Measurements from ENCODE around the gene AGAP2. TPM values are rescaled to one million over a fixed set of nuclear protein-coding genes. Genes with fewer than 3 reads are reported as not detected.

Gene AGAP2
- total RNA-seq, 1 experiment from 2014 or later: 0.40 TPM

DNA sequence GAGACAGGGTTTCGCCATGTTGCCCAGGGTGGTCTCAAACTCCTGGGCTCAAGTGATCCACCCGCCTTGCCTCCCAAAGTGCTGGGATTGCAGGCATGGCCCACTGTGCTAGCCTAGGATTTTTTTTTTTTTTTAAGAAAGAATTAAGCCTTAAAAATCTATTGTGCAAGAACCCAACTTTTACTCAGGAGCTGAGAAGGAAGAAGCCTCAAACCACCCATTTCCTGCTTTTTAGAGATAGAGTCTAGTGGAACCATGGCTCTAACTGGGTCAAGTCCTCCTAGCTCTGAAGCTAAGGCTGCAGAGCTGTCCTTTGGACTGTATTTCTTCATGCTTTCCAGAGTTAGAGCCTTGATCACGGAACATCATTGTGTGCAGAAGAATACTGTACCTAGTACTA, 42.7 kb upstream of the AGAP2 start:
- no peaks in the 10 kb centered on the region for H3F3A ChIP-seq (ENCODE audit: low read length, unreplicated experiment)
- no peak overlapping the region for H3K9ac ChIP-seq (ENCODE audit: low read length)
- TF ChIP-seq CTCF (conservative IDR thresholded peaks at IDR 0.05; ENCODE audit: low read depth, low read length) (no peak), EZH2 (IDR thresholded peaks at IDR 0.05; ENCODE audit: low read length, unreplicated experiment) (no peak), EZH2phosphoT487 (IDR thresholded peaks at IDR 0.05; ENCODE audit: borderline replicate concordance, low read length) (no peak)
- no TSS peak for BruUV-seq (replicated peaks)
- no peak overlapping the region for H3K27ac ChIP-seq (ENCODE audit: low read length)
- no peak for ATAC-seq
- no peak overlapping the region for H3K4me3 ChIP-seq (ENCODE audit: low read length)
- DNase-seq: no peak
- POLR2A ChIA-PET (ENCODE audit: unreplicated experiment): interaction anchor here (0.6 kb wide), 1 partner anchor 198 kb away, joined by 3 read pairs; no protein-coding TSS in a partner anchor
- H3K27me3 ChIP-seq (ENCODE audit: low read length): no peaks in the 10 kb centered on the region
- no peaks in the 10 kb centered on the region for H4K20me1 ChIP-seq (ENCODE audit: low read length)
- H3K36me3 ChIP-seq (ENCODE audit: low read depth, low read length): peaks cover 9% of the 10 kb centered on the region
- H3K9me2 ChIP-seq (replicated peaks; ENCODE audit: low read length): no peaks in the 10 kb centered on the region
- H3K9me3 ChIP-seq (ENCODE audit: low read length): no peaks in the 10 kb centered on the region
- H2AFZ ChIP-seq (ENCODE audit: low read length): no peak overlapping the region
- intact Hi-C loops (cut with micrococcal nuclease): no loop called here
- peaks cover 31% of the 10 kb centered on the region for H3K79me2 ChIP-seq (ENCODE audit: low read length)
- CTCF ChIA-PET: no interaction called here
- peaks cover 6% of the 10 kb centered on the region; the same call in 1 of the 2 replicates for H3K4me1 ChIP-seq (ENCODE audit: insufficient read depth, low read length)
- H3K4me2 ChIP-seq (ENCODE audit: low read length): no peak overlapping the region

DNA sequence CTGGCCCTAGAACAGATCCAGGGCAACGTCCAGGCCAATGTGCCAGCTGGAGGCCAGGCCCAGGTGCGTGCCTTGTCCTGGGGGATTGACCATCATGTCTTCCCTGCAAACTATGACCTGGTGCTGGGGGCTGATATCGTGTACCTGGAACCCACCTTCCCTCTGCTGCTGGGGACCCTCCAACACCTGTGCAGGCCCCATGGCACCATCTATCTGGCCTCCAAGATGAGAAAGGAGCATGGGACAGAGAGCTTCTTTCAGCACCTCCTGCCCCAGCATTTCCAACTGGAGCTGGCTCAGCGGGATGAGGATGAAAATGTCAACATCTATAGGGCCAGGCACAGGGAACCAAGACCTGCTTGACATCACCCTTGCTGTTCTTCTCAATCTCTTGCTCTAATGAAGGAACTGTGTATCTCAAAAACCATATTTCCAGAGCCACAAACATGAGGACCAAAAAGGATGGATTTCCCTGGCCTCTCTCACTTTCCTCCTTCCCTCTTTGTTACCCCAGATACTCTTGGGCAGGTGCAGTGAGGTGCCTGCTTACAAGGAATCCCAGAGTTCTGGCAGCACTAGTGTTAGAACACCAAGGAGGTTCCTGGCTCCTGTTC, 41.8 kb upstream of the AGAP2 start:
- POLR2A ChIA-PET (ENCODE audit: unreplicated experiment): interaction anchor here (0.6 kb wide), 1 partner anchor 197 kb away, joined by 3 read pairs; no protein-coding TSS in a partner anchor
- no peak overlapping the region for H3K27ac ChIP-seq (ENCODE audit: low read length)
- no peaks in the 10 kb centered on the region for H3K9me2 ChIP-seq (replicated peaks; ENCODE audit: low read length)
- H3K9me3 ChIP-seq (ENCODE audit: low read length): no peaks in the 10 kb centered on the region
- intact Hi-C loops (cut with micrococcal nuclease): no loop called here
- H2AFZ ChIP-seq (ENCODE audit: low read length): no peak overlapping the region
- H3F3A ChIP-seq (ENCODE audit: low read length, unreplicated experiment): no peaks in the 10 kb centered on the region
- H3K79me2 ChIP-seq (ENCODE audit: low read length): peaks cover 24% of the 10 kb centered on the region
- DNase-seq: no peak
- no peak for ATAC-seq
- CTCF ChIA-PET: no interaction called here
- no peaks in the 10 kb centered on the region for H3K27me3 ChIP-seq (ENCODE audit: low read length)
- H3K36me3 ChIP-seq (ENCODE audit: low read depth, low read length): 0 out of 2 replicates have a peak, but pooled peaks cover under 1% of the 10 kb centered on the region
- TF ChIP-seq CTCF (conservative IDR thresholded peaks at IDR 0.05; ENCODE audit: low read depth, low read length) (no peak), EZH2 (IDR thresholded peaks at IDR 0.05; ENCODE audit: low read length, unreplicated experiment) (no peak), EZH2phosphoT487 (IDR thresholded peaks at IDR 0.05; ENCODE audit: borderline replicate concordance, low read length) (no peak)
- H4K20me1 ChIP-seq (ENCODE audit: low read length): no peaks in the 10 kb centered on the region
- H3K9ac ChIP-seq (ENCODE audit: low read length): no peak overlapping the region
- peaks cover 6% of the 10 kb centered on the region; the same call in 1 of the 2 replicates for H3K4me1 ChIP-seq (ENCODE audit: insufficient read depth, low read length)
- BruUV-seq (replicated peaks): no TSS peak
- no peak overlapping the region for H3K4me2 ChIP-seq (ENCODE audit: low read length)
- H3K4me3 ChIP-seq (ENCODE audit: low read length): no peak overlapping the region

DNA sequence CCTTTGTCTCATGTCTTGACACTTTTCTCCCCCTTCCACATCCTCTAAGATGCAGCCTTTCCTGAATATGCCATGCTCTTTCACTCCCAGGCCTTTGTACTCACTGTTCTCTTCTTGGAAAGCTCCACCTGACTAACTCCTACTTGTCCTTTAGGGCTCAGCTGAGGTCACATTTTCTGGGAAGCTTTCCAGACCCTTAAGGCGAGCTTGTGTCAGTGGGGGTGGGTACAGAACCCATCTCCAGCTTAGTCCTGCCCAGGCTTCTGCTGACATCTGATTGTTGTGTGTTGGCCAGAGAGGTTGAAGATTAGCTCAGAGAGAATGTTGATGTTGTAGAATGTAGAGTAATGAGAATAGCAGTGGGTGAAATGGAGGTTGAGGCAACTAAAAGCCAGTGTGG, 41.2 kb upstream of the AGAP2 start:
- ChIA-PET POLR2A (ENCODE audit: unreplicated experiment) (no interaction called here), CTCF (no interaction called here)
- H2AFZ ChIP-seq (ENCODE audit: low read length): no peak overlapping the region
- no peak for DNase-seq
- H3K4me2 ChIP-seq (ENCODE audit: low read length): no peak overlapping the region
- H3K9me2 ChIP-seq (replicated peaks; ENCODE audit: low read length): no peaks in the 10 kb centered on the region
- peaks cover 21% of the 10 kb centered on the region for H3K79me2 ChIP-seq (ENCODE audit: low read length)
- H3K27me3 ChIP-seq (ENCODE audit: low read length): no peaks in the 10 kb centered on the region
- no peak overlapping the region for H3K27ac ChIP-seq (ENCODE audit: low read length)
- intact Hi-C loops (cut with micrococcal nuclease): no loop called here
- ATAC-seq: no peak
- H3F3A ChIP-seq (ENCODE audit: low read length, unreplicated experiment): no peaks in the 10 kb centered on the region
- peaks cover 6% of the 10 kb centered on the region; the same call in 1 of the 2 replicates for H3K4me1 ChIP-seq (ENCODE audit: insufficient read depth, low read length)
- no peak overlapping the region for H3K4me3 ChIP-seq (ENCODE audit: low read length)
- TF ChIP-seq EZH2phosphoT487 (IDR thresholded peaks at IDR 0.05; ENCODE audit: borderline replicate concordance, low read length) (no peak), CTCF (conservative IDR thresholded peaks at IDR 0.05; ENCODE audit: low read depth, low read length) (no peak), EZH2 (IDR thresholded peaks at IDR 0.05; ENCODE audit: low read length, unreplicated experiment) (no peak)
- no peak overlapping the region for H3K9ac ChIP-seq (ENCODE audit: low read length)
- H3K9me3 ChIP-seq (ENCODE audit: low read length): no peaks in the 10 kb centered on the region
- no peaks in the 10 kb centered on the region for H4K20me1 ChIP-seq (ENCODE audit: low read length)
- no TSS peak for BruUV-seq (replicated peaks)
- H3K36me3 ChIP-seq (ENCODE audit: low read depth, low read length): no peaks in the 10 kb centered on the region

Data from PC-3 (cell line).